Endodermal cell (in vitro differentiated cells): Measurements from ENCODE around the gene ANGPTL2. TPM values are rescaled to one million over a fixed set of nuclear protein-coding genes. Genes with fewer than 3 reads are reported as not detected.

Source experiments
- DNase-seq: peaks from one replicate; pipeline ENCODE4 v3.0.0-alpha.2; 2017
- H3K27ac ChIP-seq: 2 replicates; pipeline ENCODE4 v1.5.1; 2013; ENCODE audit warnings: mild to moderate bottlenecking, low read depth, low read length, moderate library complexity
- H3K27me3 ChIP-seq: 2 replicates; pipeline ENCODE4 v1.6.1; 2013; ENCODE audit warnings: mild to moderate bottlenecking, low read length, moderate library complexity; ENCODE audit not compliant: insufficient read depth, control insufficient read depth, poor library complexity, severe bottlenecking
- H3K36me3 ChIP-seq: 2 replicates; pipeline ENCODE4 v1.7.0; 2013; ENCODE audit warnings: mild to moderate bottlenecking, low read length, moderate library complexity; ENCODE audit not compliant: control insufficient read depth, insufficient read depth
- H3K4me1 ChIP-seq: one replicate; pipeline ENCODE4 v1.7.0; 2013; ENCODE audit warnings: low read length; ENCODE audit not compliant: control insufficient read depth, insufficient read depth
- H3K4me3 ChIP-seq: 2 replicates; pipeline ENCODE4 v1.5.1; 2013; ENCODE audit warnings: mild to moderate bottlenecking, low read length, moderate library complexity
- H3K9ac ChIP-seq: 2 replicates; pipeline ENCODE4 v1.6.1; 2013; ENCODE audit warnings: mild to moderate bottlenecking, low read length, moderate library complexity; ENCODE audit not compliant: poor library complexity, severe bottlenecking; ENCODE audit errors: extremely low read depth
- H3K9me3 ChIP-seq: 2 replicates; pipeline ENCODE4 v1.6.1; 2013; ENCODE audit warnings: mild to moderate bottlenecking, low read length, moderate library complexity; ENCODE audit not compliant: control insufficient read depth
- H3K27ac Mint-ChIP-seq: 2 replicates; pipeline ENCODE4 v1.8.0; 2020; ENCODE audit warnings: mixed read lengths
- H3K27me3 Mint-ChIP-seq: 2 replicates; pipeline ENCODE4 v1.8.0; 2021; ENCODE audit warnings: mild to moderate bottlenecking, mixed read lengths; ENCODE audit not compliant: insufficient read depth
- H3K36me3 Mint-ChIP-seq: 2 replicates; pipeline ENCODE4 v1.8.0; 2020; ENCODE audit warnings: low read depth, mixed read lengths
- H3K4me1 Mint-ChIP-seq: 2 replicates; pipeline ENCODE4 v1.8.0; 2020; ENCODE audit warnings: mixed read lengths
- H3K4me3 Mint-ChIP-seq: 2 replicates; pipeline ENCODE4 v1.8.0; 2020; ENCODE audit warnings: mild to moderate bottlenecking, moderate library complexity, mixed read lengths
- H3K9me3 Mint-ChIP-seq: 2 replicates; pipeline ENCODE4 v1.8.0; 2020; ENCODE audit warnings: mild to moderate bottlenecking, mixed read lengths
- WGBS, 2 experiments: methylation state at CpG; one replicate each; pipeline versions ENCODE4 v1.1.5 to v1.1.7; 2013; ENCODE audit warnings: missing lambda C conversion rate in 2 of 2, mixed read lengths in 1 of 2; ENCODE audit not compliant: insufficient coverage in 1 of 2, insufficient read length in 1 of 2; 5-methylcytosine and 5-hydroxymethylcytosine counted together
- total RNA-seq, 2 donors: library from RNA; stranded (reverse); fragmentation: NEBNext Ultra II Directional in 1 of 2; extraction: Animal tissue kit (Norgen Biotek cat#: 25700) in 1 of 2; gene quantifications; 2 replicates in 1 of 2; 3 replicates in 1 of 2; pipeline ENCODE4 v1.2.1, GENCODE V29; 2021
- TF ChIP-seq, protein P1 (sequence below): fragments of 200-600 bp; sonication (generic); conservative IDR thresholded peaks from 2 replicates; pipeline ENCODE4 v1.5.0; 2021; ENCODE audit warnings: antibody characterized with exemption, mild to moderate bottlenecking

ANGPTL2 gene
- total RNA-seq, 2 donors from 2014 or later, result 14.8 to 17.1 TPM

DNA sequence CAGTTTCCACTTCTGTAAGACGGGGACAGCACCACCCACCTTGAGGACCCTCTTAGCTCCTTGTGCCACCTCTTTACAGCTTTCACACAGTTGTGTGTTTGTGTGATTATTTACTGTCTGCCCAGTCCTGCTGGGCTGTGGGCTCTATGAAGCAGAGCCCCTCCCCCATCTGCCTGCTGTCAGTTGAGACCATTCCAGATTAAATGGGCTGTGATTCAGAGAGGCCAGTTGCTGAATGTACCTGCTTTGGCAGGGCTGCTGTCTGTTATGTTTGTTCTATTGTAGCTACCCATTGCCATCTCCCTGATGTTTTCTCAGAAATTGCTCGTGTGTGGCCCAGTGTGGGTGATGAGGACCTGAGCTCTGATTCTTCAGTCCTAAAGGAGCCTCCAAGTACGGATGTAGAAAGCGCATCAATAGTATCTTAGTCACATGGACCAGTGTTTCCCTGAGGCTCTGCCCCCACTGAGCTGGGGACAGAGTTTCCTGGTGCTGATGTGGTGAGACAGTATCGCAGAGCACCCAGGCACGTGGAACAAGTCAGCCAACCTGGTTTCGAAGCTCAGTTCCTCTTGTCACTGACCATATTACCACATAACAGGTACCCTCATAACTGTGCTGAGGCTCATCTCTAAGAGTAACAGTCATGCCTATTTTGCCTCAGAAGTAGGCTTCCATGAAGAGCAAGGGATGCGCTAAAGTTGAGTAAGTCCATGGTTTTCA, 3.7 kb downstream of the ANGPTL2 start:
- 92 to 95% methylated on average over 3 to 8 of the region's 8 CpGs for WGBS, 2 experiments
- Mint-ChIP-seq H3K4me3 (no peak overlapping the region), H3K9me3 (no peaks in the 10 kb centered on the region), H3K27me3 (peaks cover 2% of the 10 kb centered on the region), H3K4me1 (peaks cover 51% of the 10 kb centered on the region), H3K36me3 (peaks cover 6% of the 10 kb centered on the region), H3K27ac (no peak overlapping the region)
- no peak for DNase-seq
- Histone ChIP-seq H3K27me3 (no peaks in the 10 kb centered on the region), H3K36me3 (no peaks in the 10 kb centered on the region), H3K4me3 (no peak overlapping the region), H3K4me1 (peaks cover 20% of the 10 kb centered on the region), H3K9ac (no peak overlapping the region), H3K9me3 (no peaks in the 10 kb centered on the region), H3K27ac (no peak overlapping the region)
- TF ChIP-seq, protein P1, sequence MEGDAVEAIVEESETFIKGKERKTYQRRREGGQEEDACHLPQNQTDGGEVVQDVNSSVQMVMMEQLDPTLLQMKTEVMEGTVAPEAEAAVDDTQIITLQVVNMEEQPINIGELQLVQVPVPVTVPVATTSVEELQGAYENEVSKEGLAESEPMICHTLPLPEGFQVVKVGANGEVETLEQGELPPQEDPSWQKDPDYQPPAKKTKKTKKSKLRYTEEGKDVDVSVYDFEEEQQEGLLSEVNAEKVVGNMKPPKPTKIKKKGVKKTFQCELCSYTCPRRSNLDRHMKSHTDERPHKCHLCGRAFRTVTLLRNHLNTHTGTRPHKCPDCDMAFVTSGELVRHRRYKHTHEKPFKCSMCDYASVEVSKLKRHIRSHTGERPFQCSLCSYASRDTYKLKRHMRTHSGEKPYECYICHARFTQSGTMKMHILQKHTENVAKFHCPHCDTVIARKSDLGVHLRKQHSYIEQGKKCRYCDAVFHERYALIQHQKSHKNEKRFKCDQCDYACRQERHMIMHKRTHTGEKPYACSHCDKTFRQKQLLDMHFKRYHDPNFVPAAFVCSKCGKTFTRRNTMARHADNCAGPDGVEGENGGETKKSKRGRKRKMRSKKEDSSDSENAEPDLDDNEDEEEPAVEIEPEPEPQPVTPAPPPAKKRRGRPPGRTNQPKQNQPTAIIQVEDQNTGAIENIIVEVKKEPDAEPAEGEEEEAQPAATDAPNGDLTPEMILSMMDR, result no peak

DNA sequence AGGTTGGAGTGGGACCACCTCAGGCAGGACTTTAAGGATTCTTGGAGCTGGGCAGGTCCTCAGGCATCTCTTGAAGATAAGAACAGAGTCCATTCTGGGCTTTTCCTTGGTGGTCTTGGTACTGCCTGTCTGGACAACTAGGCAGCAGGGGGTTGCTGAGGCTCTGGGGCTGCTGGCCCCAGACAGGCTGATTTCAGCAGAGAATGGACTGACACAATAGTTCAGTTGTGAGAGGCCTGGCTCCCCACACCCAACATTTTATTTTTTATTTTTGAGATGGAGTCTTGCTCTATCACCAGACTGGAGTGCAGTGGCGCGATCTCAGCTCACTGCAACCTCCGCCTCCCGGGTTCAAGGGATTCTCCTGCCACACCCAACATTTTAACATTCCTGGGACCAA, 4.6 kb downstream of the ANGPTL2 start:
- Mint-ChIP-seq H3K27ac (no peak overlapping the region), H3K4me1 (peaks cover 52% of the 10 kb centered on the region), H3K27me3 (peaks cover 2% of the 10 kb centered on the region), H3K9me3 (no peaks in the 10 kb centered on the region), H3K36me3 (peaks cover 6% of the 10 kb centered on the region), H3K4me3 (no peak overlapping the region)
- H3K27ac ChIP-seq, result no peak overlapping the region
- no peak overlapping the region for H3K4me3 ChIP-seq
- WGBS, 2 experiments, result 100% methylated on average over 1 to 4 of the region's 4 CpGs
- H3K9me3 ChIP-seq, result no peaks in the 10 kb centered on the region
- H3K36me3 ChIP-seq, result no peaks in the 10 kb centered on the region
- no peak for DNase-seq
- TF ChIP-seq, protein P1, result no peak
- no peaks in the 10 kb centered on the region for H3K27me3 ChIP-seq
- no peak overlapping the region for H3K9ac ChIP-seq
- H3K4me1 ChIP-seq, result peaks cover 23% of the 10 kb centered on the region

DNA sequence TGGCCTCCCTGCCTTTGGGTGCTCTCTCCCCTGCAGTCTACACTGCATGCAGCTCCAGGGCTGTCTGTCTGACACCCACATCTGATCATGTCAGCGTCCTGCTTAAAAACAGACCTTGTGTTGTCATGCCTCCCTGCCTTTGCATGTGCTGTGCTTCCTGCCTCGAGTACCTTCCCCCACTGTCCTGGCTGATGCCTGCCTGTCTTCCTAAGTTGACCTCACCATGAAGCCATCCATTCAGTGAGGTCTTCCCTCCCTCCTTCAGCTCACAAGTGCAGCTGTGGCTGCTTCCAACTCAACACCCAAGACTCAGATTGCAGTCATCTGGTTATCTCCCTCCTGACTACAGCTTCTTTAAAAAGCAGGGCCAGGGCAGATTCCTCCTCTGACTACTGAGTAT, 5.5 kb downstream of the ANGPTL2 start:
- Histone ChIP-seq H3K4me1 (peaks cover 30% of the 10 kb centered on the region), H3K9me3 (no peaks in the 10 kb centered on the region), H3K27ac (no peak overlapping the region), H3K27me3 (no peaks in the 10 kb centered on the region), H3K36me3 (no peaks in the 10 kb centered on the region), H3K9ac (no peak overlapping the region), H3K4me3 (no peak overlapping the region)
- Mint-ChIP-seq H3K36me3 (peaks cover 6% of the 10 kb centered on the region), H3K27ac (peak overlapping the region; percentile 78), H3K9me3 (no peaks in the 10 kb centered on the region), H3K4me1 (peaks cover 56% of the 10 kb centered on the region), H3K27me3 (peaks cover 2% of the 10 kb centered on the region), H3K4me3 (no peak overlapping the region)
- WGBS, 2 experiments, result 71 to 89% methylated on average over 2 of the region's 2 CpGs
- DNase-seq, result no peak
- TF ChIP-seq, protein P1, result no peak
